Fibroblast of pulmonary artery (primary cell): ENCODE data around the gene SECTM1.
"Not testable (repeated sequence)": the region's sequence is repeated elsewhere in the genome, so short reads cannot be mapped to it uniquely, and the experiment has no call there.

Experiments
- DNase-seq: peaks from one replicate; pipeline ENCODE4 v3.0.0-alpha.2; 2010; ENCODE audit warnings: low read depth
- H3K4me3 ChIP-seq: replicated peaks from 2 replicates; pipeline ENCODE4 v1.5.1; 2011; ENCODE audit warnings: low read depth, mild to moderate bottlenecking, control low read depth, low read length, moderate library complexity
- TF ChIP-seq, protein P1 (sequence below): IDR thresholded peaks from 2 replicates; pipeline ENCODE4 v1.5.1; 2011; ENCODE audit warnings: mild to moderate bottlenecking, control low read depth, low read length, inconsistent platforms; ENCODE audit errors: missing control alignments

The SECTM1 gene

GRCh38 chr17:82376042-82376730 is 42.6 kb upstream of the SECTM1 start:
- no peak for DNase-seq
- TF ChIP-seq, protein P1, sequence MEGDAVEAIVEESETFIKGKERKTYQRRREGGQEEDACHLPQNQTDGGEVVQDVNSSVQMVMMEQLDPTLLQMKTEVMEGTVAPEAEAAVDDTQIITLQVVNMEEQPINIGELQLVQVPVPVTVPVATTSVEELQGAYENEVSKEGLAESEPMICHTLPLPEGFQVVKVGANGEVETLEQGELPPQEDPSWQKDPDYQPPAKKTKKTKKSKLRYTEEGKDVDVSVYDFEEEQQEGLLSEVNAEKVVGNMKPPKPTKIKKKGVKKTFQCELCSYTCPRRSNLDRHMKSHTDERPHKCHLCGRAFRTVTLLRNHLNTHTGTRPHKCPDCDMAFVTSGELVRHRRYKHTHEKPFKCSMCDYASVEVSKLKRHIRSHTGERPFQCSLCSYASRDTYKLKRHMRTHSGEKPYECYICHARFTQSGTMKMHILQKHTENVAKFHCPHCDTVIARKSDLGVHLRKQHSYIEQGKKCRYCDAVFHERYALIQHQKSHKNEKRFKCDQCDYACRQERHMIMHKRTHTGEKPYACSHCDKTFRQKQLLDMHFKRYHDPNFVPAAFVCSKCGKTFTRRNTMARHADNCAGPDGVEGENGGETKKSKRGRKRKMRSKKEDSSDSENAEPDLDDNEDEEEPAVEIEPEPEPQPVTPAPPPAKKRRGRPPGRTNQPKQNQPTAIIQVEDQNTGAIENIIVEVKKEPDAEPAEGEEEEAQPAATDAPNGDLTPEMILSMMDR = no peak
- no peak overlapping the region for H3K4me3 ChIP-seq

DNA sequence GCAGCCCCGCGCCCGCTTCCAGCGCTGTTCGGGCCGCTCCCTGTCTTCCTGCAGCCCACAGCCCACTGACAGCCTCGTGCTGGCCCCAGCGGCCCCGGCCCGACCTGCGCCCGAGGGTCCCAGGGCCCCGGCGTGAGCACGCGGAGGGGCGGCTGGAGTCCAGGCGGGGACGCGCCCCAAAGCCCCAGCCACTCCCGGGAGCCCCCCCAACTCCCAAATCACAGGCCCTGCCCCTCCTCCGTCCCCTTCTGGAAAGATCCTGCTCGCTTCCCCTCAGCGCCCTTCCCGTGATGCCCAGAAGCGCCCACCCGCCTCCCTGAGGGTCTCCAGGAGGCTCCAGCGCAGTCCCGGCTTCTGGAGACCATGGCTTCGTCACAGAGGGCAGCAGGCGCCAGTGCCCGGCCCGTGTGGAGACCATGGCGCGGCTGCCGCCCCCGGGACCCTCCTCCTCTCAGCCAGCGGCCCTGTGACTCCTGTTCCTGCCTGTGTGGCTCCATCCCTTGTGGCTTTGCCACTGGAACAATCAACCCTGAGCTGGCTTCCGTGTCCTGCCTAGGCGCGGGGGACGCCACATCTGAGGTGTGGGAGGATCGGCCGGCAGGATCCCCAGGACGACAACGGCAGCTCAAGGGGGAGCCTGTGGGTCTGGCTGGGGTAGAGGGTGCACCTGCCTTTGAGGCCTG is 41.9 kb upstream of the SECTM1 start:
- DNase-seq = no peak
- TF ChIP-seq, protein P1 = no peak
- no peak overlapping the region for H3K4me3 ChIP-seq

- H3K4me3 ChIP-seq = no peak overlapping the region
- no peak for DNase-seq
- TF ChIP-seq, protein P1 = no peak
These were observed 41.2 kb upstream of the SECTM1 start for GRCh38 chr17:82374626-82375331.

- no peak for DNase-seq
- TF ChIP-seq, protein P1 = no peak
- H3K4me3 ChIP-seq = no peak overlapping the region
These were observed 40.4 kb upstream of the SECTM1 start for GRCh38 chr17:82373731-82374625.

GRCh38 chr17:82373072-82373452 is 39.5 kb upstream of the SECTM1 start:
- not testable (repeated sequence) for DNase-seq, H3K4me3 ChIP-seq

GRCh38 chr17:82372249-82373071 is 38.9 kb upstream of the SECTM1 start:
- H3K4me3 ChIP-seq = no peak overlapping the region
- TF ChIP-seq, protein P1 = no peak
- no peak for DNase-seq
